Type B pancreatic cell (in vitro differentiated cells): ENCODE data around the gene XYLT2. TPM values are rescaled to one million over a fixed set of nuclear protein-coding genes. Genes with fewer than 3 reads are reported as not detected.

ENCODE experiments used
- DNase-seq: peaks from one replicate; pipeline ENCODE4 v3.0.0; 2021; ENCODE audit warnings: mixed read lengths; ENCODE audit not compliant: unreplicated experiment; ENCODE audit errors: extremely low spot score
- H3K27ac Mint-ChIP-seq: 2 replicates; pipeline ENCODE4 v1.8.0; 2021; ENCODE audit warnings: mild to moderate bottlenecking, mixed read lengths
- H3K27me3 Mint-ChIP-seq: 2 replicates; pipeline ENCODE4 v1.8.0; 2021; ENCODE audit warnings: mixed read lengths
- H3K36me3 Mint-ChIP-seq: 2 replicates; pipeline ENCODE4 v1.8.0; 2021; ENCODE audit warnings: mixed read lengths
- H3K4me1 Mint-ChIP-seq: one replicate; pipeline ENCODE4 v1.8.0; 2021; ENCODE audit warnings: mixed read lengths; ENCODE audit not compliant: unreplicated experiment
- H3K4me3 Mint-ChIP-seq: 2 replicates; pipeline ENCODE4 v1.8.0; 2021; ENCODE audit warnings: mild to moderate bottlenecking, mixed read lengths
- H3K9me3 Mint-ChIP-seq: 2 replicates; pipeline ENCODE4 v1.8.0; 2021; ENCODE audit warnings: mixed read lengths
- CTCF ChIP-seq: fragments of 200-600 bp; sonication (generic); conservative IDR thresholded peaks from 2 replicates; pipeline ENCODE4 v1.5.0; 2021; ENCODE audit warnings: antibody characterized with exemption, mild to moderate bottlenecking
- total RNA-seq: library from RNA; stranded (reverse); gene quantifications from 2 replicates; pipeline ENCODE4 v1.2.1, GENCODE V29; 2021; ENCODE audit warnings: low replicate concordance

The XYLT2 gene
- total RNA-seq, 1 donor from 2014 or later: 38.8 TPM

GRCh38 chr17:50379351-50380132 lies 33.6 kb downstream of the XYLT2 start:
- no peaks in the 10 kb centered on the region for H3K4me1 Mint-ChIP-seq
- no peak overlapping the region for H3K4me3 Mint-ChIP-seq
- peaks cover 9% of the 10 kb centered on the region for H3K36me3 Mint-ChIP-seq
- no peaks in the 10 kb centered on the region for H3K27me3 Mint-ChIP-seq
- no peak for TF ChIP-seq CTCF
- no peak overlapping the region for H3K27ac Mint-ChIP-seq
- no peak for DNase-seq
- no peaks in the 10 kb centered on the region for H3K9me3 Mint-ChIP-seq

GRCh38 chr17:50380369-50381259 lies 34.7 kb downstream of the XYLT2 start:
- DNase-seq: no peak
- no peaks in the 10 kb centered on the region for H3K27me3 Mint-ChIP-seq
- no peak overlapping the region for H3K27ac Mint-ChIP-seq
- TF ChIP-seq CTCF: no peak
- H3K4me1 Mint-ChIP-seq: no peaks in the 10 kb centered on the region
- no peaks in the 10 kb centered on the region for H3K9me3 Mint-ChIP-seq
- H3K4me3 Mint-ChIP-seq: no peak overlapping the region
- H3K36me3 Mint-ChIP-seq: peaks cover 14% of the 10 kb centered on the region

- Mint-ChIP-seq H3K9me3 (no peaks in the 10 kb centered on the region), H3K27ac (no peak overlapping the region), H3K4me3 (no peak overlapping the region), H3K36me3 (peaks cover 14% of the 10 kb centered on the region), H3K27me3 (no peaks in the 10 kb centered on the region), H3K4me1 (no peaks in the 10 kb centered on the region)
- DNase-seq: no peak
- TF ChIP-seq CTCF: no peak
Observed at GRCh38 chr17:50381260-50381815, 35.4 kb downstream of the XYLT2 start.

- Mint-ChIP-seq H3K9me3 (no peaks in the 10 kb centered on the region), H3K27ac (no peak overlapping the region), H3K4me1 (no peaks in the 10 kb centered on the region), H3K4me3 (no peak overlapping the region), H3K27me3 (no peaks in the 10 kb centered on the region), H3K36me3 (peaks cover 17% of the 10 kb centered on the region)
- no peak for TF ChIP-seq CTCF
- no peak for DNase-seq
Observed at GRCh38 chr17:50381920-50382319, 36.0 kb downstream of the XYLT2 start.

GRCh38 chr17:50382931-50383330 lies 37.0 kb downstream of the XYLT2 start:
- Mint-ChIP-seq H3K9me3 (no peaks in the 10 kb centered on the region), H3K27ac (no peak overlapping the region), H3K36me3 (peaks cover 22% of the 10 kb centered on the region), H3K27me3 (no peaks in the 10 kb centered on the region), H3K4me1 (no peaks in the 10 kb centered on the region), H3K4me3 (no peak overlapping the region)
- DNase-seq: no peak
- TF ChIP-seq CTCF: no peak
